ENCODE data around the gene CEND1. TPM values are rescaled to one million over a fixed set of nuclear protein-coding genes. Genes with fewer than 3 reads are reported as not detected.

Gene CEND1
- total RNA-seq, 1 experiment from 2014 or later: 2.7 TPM

- Mint-ChIP-seq H3K4me1 (peaks cover 28% of the 10 kb centered on the region), H3K27me3 (ENCODE audit: low read depth) (peaks cover 15% of the 10 kb centered on the region), H3K4me3 (no peak overlapping the region), H3K9me3 (no peaks in the 10 kb centered on the region), H3K27ac (no peak overlapping the region), H3K36me3 (no peaks in the 10 kb centered on the region)
- CTCF ChIA-PET: interaction anchor here (1.0 kb wide), 2 partner anchors 23 to 50 kb away, joined by 3 read pairs; no protein-coding TSS in a partner anchor
- POLR2A ChIA-PET: interaction anchor here (1.2 to 1.4 kb wide), 2 partner anchors 21 to 37 kb away, joined by 3 read pairs; partner anchors contain the start of gene PIDD1
- TF ChIP-seq FOXP4 (CRISPR knock-in tag; IDR thresholded peaks at IDR 0.05) (no peak), OVOL2 (CRISPR knock-in tag; IDR thresholded peaks at IDR 0.05; ENCODE audit: borderline replicate concordance) (no peak), E2F5 (CRISPR knock-in tag; IDR thresholded peaks at IDR 0.05) (no peak), SMAD3 (CRISPR knock-in tag; IDR thresholded peaks at IDR 0.05; ENCODE audit: borderline replicate concordance) (no peak), ZNF121 (CRISPR knock-in tag; IDR thresholded peaks at IDR 0.05) (no peak), SP1 (CRISPR knock-in tag; conservative IDR thresholded peaks at IDR 0.05) (no peak), PREB (CRISPR knock-in tag; IDR thresholded peaks at IDR 0.05; ENCODE audit: borderline replicate concordance) (no peak), ZNF396 (CRISPR knock-in tag; IDR thresholded peaks at IDR 0.05; ENCODE audit: borderline replicate concordance) (no peak), USF1 (CRISPR knock-in tag; IDR thresholded peaks at IDR 0.05) (no peak), NR3C1 (CRISPR knock-in tag; conservative IDR thresholded peaks at IDR 0.05; ENCODE audit: low read depth) (no peak), ESRRA (CRISPR knock-in tag; IDR thresholded peaks at IDR 0.05; ENCODE audit: borderline replicate concordance) (no peak), ATF6 (CRISPR knock-in tag; IDR thresholded peaks at IDR 0.05) (no peak), ZMAT4 (CRISPR knock-in tag; IDR thresholded peaks at IDR 0.05) (no peak), ZNF281 (CRISPR knock-in tag; IDR thresholded peaks at IDR 0.05) (no peak), ZNF512 (CRISPR knock-in tag; IDR thresholded peaks at IDR 0.05; ENCODE audit: borderline replicate concordance) (no peak), ERG (CRISPR knock-in tag; IDR thresholded peaks at IDR 0.05) (no peak), HMGXB4 (CRISPR knock-in tag; IDR thresholded peaks at IDR 0.05) (no peak)
- DNase-seq (ENCODE audit: low spot score): no peak
- no peak for ATAC-seq
Observed at GRCh38 chr11:825366-826226, 35.7 kb upstream of the CEND1 start.

Data from WTC11 (cell line).